K562 (cell line): ENCODE data around the gene ORAI1. TPM values are rescaled to one million over a fixed set of nuclear protein-coding genes. Genes with fewer than 3 reads are reported as not detected.

Experiments
- BRF1 ChIP-seq: IDR thresholded peaks from 3 replicates; pipeline ENCODE4 v1.6.1; 2011; ENCODE audit warnings: borderline replicate concordance, mild to moderate bottlenecking; ENCODE audit not compliant: insufficient read length; ENCODE audit errors: extremely low read depth
- E2F1 ChIP-seq: sonication (generic); formaldehyde crosslinking; IDR thresholded peaks from 2 replicates; pipeline ENCODE4 v1.8.1; 2023; ENCODE audit warnings: mild to moderate bottlenecking, missing genetic modification reagents, moderate library complexity
- HINFP ChIP-seq: fragments of 450-650 bp; conservative IDR thresholded peaks from 2 replicates; pipeline ENCODE4 v1.6.1; 2016; ENCODE audit warnings: missing genetic modification characterization, low read depth, mild to moderate bottlenecking, control low read depth, missing compliant biosample characterization
- REST ChIP-seq, 2 experiments: fragments of 450-650 bp; formaldehyde crosslinking in 1 of 2; IDR thresholded peaks; 2 replicates each; pipeline versions ENCODE4 v1.4.0 to v1.6.1; 2014 to 2020; ENCODE audit warnings: mild to moderate bottlenecking in 2 of 2, borderline replicate concordance in 1 of 2, low read depth in 1 of 2
- SIN3A ChIP-seq, 2 experiments: fragments of 150-350 bp in 1 of 2; IDR thresholded peaks; 2 replicates each; pipeline ENCODE4 v1.6.1; 2011 to 2016; ENCODE audit warnings: borderline replicate concordance in 2 of 2, low read depth in 2 of 2, low read length in 2 of 2, mild to moderate bottlenecking in 2 of 2, moderate library complexity in 2 of 2; ENCODE audit not compliant: control insufficient read depth in 1 of 2
- SMARCA4 ChIP-seq: fragments of 450-650 bp; IDR thresholded peaks from 2 replicates; pipeline ENCODE4 v1.6.1; 2016
- TFAP4 ChIP-seq: sonication (generic); formaldehyde crosslinking; IDR thresholded peaks from 2 replicates; pipeline ENCODE4 v1.8.0; 2022; ENCODE audit warnings: missing genetic modification reagents, mild to moderate bottlenecking, moderate library complexity, borderline replicate concordance
- polyA plus RNA-seq, 8 experiments: library from polyadenylated mRNA; depleted of rRNA in 4 of 8; stranded (reverse) in 5 of 8; unstranded in 3 of 8; fragments of >200 nt; fragmentation: Nextera tagmentation in 2 of 8; fragmentation: Illumina TruSeq in 1 of 8; extraction: Ambion mirVana in 2 of 8; extraction: Trizol in 1 of 8; gene quantifications; 2 replicates each; pipeline versions ENCODE4 v1.2.1 to v1.2.3, GENCODE V29; 2011 to 2014; ENCODE audit warnings: inconsistent platforms in 1 of 8, missing spikeins in 1 of 8
- total RNA-seq, 7 experiments: library from RNA; depleted of rRNA in 6 of 7; stranded (reverse); fragments of >200 nt in 6 of 7; fragmentation: Illumina TruSeq in 2 of 7; extraction: Trizol in 2 of 7; gene quantifications; 2 replicates each; pipeline versions ENCODE4 v1.2.1 to v1.2.3, GENCODE V29; 2011 to 2021; ENCODE audit warnings: low replicate concordance in 1 of 7

The ORAI1 gene
- total and polyA plus RNA-seq, 9 of the 15 experiments (the other 6 are each of a cell fraction or from before 2014, with no cell fraction given) = 2.6 to 23.8 (median 9.3) TPM

GRCh38 chr12:121626853-121627640 is 717 bp downstream of the ORAI1 start (continued):
- TF ChIP-seq REST (IDR thresholded peaks at IDR 0.05; ENCODE audit: borderline replicate concordance) (no peak; the same call in 1 of the 2 replicates), REST (CRISPR knock-in tag; IDR thresholded peaks at IDR 0.05; ENCODE audit: low read depth) (no peak; the same call in 1 of the 2 replicates), E2F1 (no peak), SMARCA4 (0 out of 2 replicates have a peak, but pooled peaks have one; percentile 40), HINFP (no peak), TFAP4 (CRISPR knock-in tag) (peak; percentile 46; the same call in 1 of the 2 replicates), SIN3A (IDR thresholded peaks at IDR 0.05; ENCODE audit: borderline replicate concordance in 2 of 2, control insufficient read depth in 1 of 2, low read depth in 2 of 2, low read length in 2 of 2) (0 out of 4 replicates have a peak, but pooled peaks of 1 of the 2 experiments have one; percentile 2), BRF1 (no peak)
